RKO (cell line): ENCODE measurements around the gene MYH13.
A peak's percentile ranks its signal among the peaks of the same experiment; 100 is the strongest.

Experiments
- DNase-seq: peaks from one replicate; pipeline ENCODE4 v3.0.0-alpha.2; 2016; ENCODE audit warnings: low spot score

Gene MYH13

GRCh38 chr17:10344816-10345215 lies 28.0 kb downstream of the MYH13 start:
- no peak for DNase-seq

- no peak for DNase-seq
Observed at GRCh38 chr17:10339051-10339450, 33.8 kb downstream of the MYH13 start.

- no peak for DNase-seq
Observed at GRCh38 chr17:10337976-10338375, 34.8 kb downstream of the MYH13 start.

GRCh38 chr17:10337136-10337535 lies 35.7 kb downstream of the MYH13 start:
- no peak for DNase-seq

GRCh38 chr17:10336393-10336792 lies 36.4 kb downstream of the MYH13 start:
- no peak for DNase-seq

GRCh38 chr17:10332515-10332914 lies 40.3 kb downstream of the MYH13 start:
- no peak for DNase-seq

GRCh38 chr17:10328971-10329923 lies 43.6 kb downstream of the MYH13 start:
- no peak for DNase-seq

- DNase-seq, result no peak
Observed at GRCh38 chr17:10328206-10328605, 44.6 kb downstream of the MYH13 start.

- peak; percentile 73 for DNase-seq
Observed at GRCh38 chr17:10327640-10328039, 45.2 kb downstream of the MYH13 start.

- no peak for DNase-seq
Observed at GRCh38 chr17:10325031-10325695, 47.6 kb downstream of the MYH13 start.

- DNase-seq, result no peak
Observed at GRCh38 chr17:10323812-10324610, 48.8 kb downstream of the MYH13 start.

- no peak for DNase-seq
Observed at GRCh38 chr17:10318535-10318934, 54.3 kb downstream of the MYH13 start.

GRCh38 chr17:10317543-10317834 lies 55.3 kb downstream of the MYH13 start:
- no peak for DNase-seq

GRCh38 chr17:10316801-10317542 lies 55.8 kb downstream of the MYH13 start:
- peak; percentile 50 for DNase-seq

- no peak for DNase-seq
Observed at GRCh38 chr17:10314329-10314728, 58.5 kb downstream of the MYH13 start.

GRCh38 chr17:10313037-10313672 lies 59.7 kb downstream of the MYH13 start:
- DNase-seq, result no peak

- no peak for DNase-seq
Observed at GRCh38 chr17:10311131-10311530, 61.7 kb downstream of the MYH13 start.

GRCh38 chr17:10309003-10309974 lies 63.5 kb downstream of the MYH13 start:
- no peak for DNase-seq

GRCh38 chr17:10306585-10306984 lies 66.2 kb downstream of the MYH13 start:
- no peak for DNase-seq

- DNase-seq, result no peak
Observed at GRCh38 chr17:10305398-10305797, 67.4 kb downstream of the MYH13 start.
